RPMI8226 (cell line): Measurements from ENCODE around the gene SSU72.

Experiments
- DNase-seq: peaks from one replicate; pipeline ENCODE4 v3.0.0-alpha.2; 2015

The SSU72 gene

DNA sequence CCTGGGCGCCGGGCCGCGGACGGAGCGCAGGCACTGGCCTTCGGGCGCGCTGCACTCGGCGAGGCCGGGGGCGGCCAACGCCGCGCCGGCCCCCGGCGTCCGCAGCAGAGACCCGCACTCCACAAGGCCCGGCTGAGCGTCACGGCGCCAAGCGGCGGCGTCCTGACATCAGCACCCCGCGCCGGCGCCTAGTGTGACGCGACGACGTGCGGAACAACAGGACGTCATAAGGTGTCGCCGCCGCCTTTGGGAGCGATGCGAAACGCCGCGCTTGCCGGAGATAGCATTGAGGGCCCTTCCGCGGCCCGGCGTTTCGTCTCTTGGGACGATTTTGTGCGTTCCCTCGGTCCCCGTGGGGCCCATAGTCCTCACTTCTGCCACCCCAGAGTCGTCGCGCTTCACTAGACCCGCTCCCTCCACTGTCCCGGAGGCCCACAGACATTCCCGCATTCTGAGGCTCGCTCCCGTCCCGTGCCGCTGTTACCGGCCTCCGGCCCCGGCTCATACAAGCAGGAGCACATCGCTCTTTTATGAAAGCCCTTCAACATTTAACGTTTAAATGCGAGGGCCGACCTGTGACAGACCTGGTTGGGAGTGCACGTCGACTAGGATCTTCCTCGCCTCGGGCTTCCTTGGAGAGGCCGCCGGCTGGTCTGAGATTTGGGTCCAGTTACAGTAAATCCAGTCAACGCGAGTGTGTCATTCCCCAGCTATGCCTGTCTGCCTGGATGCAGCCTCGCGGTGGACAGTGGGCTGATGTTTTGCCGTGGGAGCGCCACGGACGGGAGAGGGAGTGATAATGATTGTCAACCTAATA is at the start of gene SSU72:
Gene SSU72 (minus strand): TSS at position 143 of the 817 bp plus-strand sequence. CDS start 306 bp downstream, outside the sequence.
- DNase-seq = peak; percentile 98

DNA sequence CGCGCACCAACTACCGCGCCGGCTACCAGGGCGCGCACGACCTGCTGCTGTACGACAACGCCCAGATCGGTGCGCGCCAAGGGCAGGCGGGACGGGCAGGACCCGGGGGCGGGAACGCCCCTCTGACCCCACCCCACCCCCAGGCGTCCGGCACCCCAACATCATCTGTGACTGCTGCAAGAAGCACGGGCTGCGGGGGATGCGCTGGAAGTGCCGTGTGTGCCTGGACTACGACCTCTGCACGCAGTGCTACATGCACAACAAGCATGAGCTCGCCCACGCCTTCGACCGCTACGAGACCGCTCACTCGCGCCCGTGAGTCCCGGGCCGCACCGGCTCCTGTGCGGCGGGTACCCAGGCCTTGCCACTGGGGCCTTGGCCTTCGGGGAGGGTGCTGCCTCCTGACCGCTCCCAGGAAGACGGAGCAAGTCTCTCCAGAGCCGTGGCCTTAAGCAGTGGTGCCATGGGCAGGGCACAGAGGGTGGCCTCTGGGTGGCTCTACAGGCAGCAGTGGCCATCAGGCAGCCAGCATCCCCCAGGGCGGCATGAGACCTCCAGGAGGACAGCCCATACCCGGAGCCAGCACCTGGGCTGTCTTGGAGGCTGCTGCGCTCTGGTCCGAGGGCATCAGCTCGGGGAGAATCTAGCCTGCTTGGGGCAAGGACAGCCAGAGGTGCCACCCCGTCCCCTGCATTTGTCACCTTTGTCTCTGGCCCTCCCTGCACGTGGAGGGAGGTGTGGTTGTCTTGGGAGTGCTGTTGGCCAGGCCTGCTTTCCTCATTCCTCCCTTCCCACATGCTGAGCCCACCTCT is 49.2 kb upstream of the SSU72 start:
- DNase-seq = no peak

DNA sequence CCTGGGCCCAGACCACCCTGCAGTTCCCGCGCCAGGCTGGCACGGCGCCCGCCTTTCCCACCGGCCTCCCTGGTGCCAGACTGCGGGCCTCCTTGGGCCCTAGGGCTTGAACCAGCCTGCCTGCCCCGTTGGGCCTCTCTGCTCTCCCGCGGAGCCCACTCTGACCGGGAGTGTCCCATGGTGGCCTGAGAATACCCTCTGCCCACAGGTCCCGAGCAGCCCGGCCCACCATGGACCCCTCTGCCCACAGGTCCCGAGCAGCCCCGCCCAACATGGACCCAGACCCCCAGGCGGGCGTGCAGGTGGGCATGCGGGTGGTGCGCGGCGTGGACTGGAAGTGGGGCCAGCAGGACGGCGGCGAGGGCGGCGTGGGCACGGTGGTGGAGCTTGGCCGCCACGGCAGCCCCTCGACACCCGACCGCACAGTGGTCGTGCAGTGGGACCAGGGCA is 48.5 kb upstream of the SSU72 start:
- no peak for DNase-seq

DNA sequence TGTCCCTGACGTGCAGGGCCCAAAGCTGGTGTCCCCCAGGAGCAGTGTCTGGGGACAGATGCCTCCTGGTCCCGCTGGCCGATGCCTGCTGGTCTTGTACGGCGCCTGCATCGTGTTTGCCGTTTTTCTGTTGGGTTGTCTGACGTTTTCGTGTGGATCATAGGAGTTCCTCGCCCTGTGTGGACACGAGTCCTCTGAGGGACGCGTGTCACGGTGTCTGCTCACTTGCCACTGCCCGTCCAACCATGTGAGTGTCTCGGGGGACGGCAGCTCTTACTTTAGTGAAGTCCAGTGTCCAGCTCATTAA is 48.1 kb upstream of the SSU72 start:
- no peak for DNase-seq

DNA sequence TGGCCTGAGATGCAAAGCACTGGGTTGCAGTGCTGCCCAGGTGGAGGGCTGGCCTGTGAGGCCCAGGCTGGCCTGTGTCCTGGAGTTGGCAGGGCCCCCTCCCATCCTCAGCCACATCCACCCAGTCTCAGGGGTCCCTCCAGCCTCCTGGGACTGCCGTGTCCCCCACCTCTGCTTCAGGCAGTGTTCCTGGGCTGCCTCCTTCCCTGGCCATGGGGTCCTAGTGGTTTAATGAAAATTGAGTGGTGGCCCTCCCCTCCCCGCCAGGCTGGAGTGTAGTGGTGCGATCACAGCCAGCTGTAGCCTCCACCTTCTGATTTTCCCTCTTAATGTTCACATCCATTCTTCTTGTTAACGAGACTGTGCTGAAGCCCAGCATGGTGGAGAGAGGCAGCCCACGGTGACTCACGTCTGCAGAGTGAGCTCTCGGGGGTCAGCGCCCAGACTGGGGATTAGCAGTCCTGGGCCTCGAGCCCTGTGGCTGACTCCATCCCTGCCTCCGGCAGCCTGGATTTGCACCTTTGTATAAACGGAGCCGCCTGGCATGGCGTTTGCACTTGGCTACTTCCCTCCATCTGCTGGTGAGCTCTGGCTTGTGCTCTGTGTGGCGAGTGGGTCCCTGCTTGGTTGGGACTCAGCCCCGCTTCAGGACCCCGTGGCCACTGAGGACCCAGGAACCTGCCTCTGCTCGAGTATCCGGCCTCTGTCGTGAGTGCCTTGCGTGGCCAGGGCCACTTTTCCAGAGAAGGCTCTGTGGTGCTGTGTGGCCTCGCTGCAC is 47.5 kb upstream of the SSU72 start:
- DNase-seq = no peak

DNA sequence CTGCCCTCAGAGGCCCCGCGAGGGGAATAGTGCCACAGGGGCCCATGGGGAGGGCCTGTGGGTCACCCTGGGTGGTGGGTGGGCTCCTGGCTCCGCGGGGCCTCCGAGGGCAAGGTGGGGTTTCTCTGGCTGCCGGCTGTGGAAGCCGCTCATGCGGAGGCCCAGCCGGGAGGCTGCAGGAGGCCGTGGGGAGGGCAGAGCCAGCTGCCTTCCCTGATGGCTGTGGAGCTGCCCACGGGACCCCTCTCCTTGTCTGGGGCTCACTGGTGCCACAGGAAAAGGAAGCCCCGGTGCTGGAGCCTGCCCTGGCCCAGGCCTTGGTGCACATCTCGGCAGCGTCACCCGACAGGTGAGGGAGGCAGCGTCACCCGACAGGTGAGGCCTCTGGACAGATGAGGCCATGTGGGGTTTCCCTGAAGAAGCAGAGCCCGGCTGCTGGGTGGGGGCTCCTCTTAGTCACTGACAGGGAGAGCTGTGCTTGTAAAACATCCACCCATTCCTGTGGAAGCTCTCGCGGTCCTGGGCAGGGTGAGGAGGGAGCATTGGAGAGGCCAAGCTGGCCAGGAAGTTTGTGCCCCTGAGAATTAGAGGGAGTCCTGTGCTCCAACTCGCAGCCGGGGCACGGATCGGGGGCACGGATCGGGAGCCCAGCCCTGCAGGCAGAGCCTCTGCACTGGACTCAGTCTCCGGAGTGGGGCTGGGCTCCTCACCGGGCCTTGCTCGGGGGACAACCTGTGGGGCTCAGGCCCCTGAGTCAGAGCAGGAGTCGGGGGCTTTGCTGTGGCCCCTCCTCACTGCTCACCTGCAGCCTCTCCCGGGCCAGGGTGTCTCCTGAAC is 46.7 kb upstream of the SSU72 start:
- DNase-seq = no peak

DNA sequence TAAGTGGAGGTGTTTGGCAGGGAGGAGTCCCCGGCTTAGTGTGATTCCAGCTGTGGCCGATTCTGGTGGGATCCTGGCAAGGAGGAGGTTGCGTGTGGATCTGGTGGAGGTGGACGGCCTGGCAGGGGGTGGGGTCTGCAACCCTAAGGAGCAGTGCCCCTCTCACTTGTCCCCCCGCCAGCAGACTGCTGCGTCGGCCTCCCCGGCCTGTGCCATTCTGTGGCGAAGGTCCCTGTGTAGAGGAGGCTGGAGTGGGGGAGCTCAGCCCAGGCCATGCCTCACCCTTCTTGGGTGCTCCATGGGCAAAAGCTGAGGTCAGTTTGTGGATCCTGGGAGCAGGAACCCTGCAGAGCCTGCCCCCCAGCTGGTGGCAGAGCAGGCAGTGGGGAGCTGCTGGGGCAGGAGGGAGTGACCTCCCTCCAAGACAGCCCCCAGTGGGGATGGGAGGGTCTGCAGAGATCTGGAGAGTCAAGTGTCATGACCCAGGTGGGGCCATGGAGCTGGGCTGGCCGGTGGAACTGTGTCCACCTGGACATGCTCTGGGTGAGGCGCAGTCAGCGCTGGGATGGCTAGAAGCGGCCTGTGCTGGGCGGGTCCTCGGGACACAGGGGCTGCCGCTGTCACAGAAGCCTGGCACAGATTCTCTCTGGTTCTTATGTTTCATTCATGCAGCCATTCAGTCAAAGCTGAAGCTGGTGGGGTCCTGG is 45.9 kb upstream of the SSU72 start:
- DNase-seq = no peak

DNA sequence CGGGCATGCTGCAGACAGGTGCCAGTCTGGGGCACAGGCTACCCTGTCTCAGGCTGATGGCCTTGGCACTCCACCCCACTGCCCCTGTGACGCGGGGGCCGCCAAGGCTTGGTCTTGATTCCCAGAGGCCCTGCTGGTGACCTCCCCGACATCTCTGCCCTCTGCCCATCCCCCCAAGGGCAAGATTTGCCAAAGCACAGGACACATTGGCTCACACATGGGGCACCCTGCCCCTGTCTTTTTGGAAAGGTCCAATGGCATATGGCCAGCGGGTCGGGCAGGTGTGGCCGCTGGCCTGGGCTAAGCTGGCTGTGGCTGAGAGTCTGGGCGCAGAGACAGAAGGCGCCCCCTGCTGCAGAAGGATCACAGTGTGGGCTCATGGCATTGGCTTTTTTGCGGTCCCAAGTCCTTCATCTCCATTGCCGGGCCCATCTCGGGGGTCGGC is 45.3 kb upstream of the SSU72 start:
- peak; percentile 48 for DNase-seq

DNA sequence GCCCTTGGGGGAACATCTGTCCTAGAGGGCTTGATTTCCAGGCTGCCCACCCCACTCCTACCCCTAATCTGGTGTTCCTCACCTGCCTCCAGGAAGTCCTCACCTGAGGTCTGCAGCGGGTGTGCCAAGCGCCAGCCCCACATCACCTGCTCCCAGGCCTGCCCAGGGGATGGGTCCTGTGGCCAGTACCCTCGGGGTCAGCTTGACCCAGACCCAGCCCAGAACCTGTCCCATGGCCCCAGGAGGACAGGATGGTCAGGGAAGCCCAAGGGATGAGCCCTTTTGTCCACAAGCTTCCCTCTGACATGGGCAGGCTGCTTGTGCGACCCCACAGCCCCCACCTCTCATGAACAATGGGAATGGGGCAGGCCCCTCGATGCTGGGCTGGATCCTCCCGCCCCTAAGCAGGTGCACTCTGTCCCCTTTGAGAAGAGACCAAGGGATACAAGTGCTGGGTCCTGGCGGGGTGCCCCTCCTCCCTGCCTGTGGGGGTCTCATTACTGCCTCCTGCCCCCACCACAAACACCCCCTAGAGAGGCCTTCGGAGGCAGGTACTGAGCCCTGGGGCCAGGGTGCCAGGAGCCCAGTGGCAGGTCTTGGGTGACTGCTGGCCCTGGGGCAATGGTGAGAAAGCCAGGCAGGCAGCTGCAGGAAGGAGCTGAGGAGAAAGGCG is 43.9 kb upstream of the SSU72 start:
- DNase-seq = no peak

DNA sequence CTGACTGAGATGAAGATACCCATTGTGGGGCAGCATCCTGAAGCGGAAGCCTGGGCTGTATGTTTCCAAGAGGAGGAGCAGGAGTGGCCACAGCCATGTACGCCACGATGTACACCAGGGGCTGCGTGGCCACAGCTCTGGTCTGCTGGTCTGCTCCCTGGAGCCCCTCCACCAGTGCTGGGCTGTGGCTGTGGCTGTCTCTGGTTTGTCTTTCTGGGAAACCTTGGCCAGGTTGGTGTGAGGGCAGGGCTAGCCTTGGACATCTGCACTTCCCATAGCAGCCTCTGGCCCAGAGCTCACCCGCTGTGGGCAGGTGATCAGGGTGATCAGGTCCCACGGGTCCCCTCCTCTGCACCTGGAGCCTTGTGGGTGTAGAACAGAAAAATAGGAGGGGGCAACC is 43.3 kb upstream of the SSU72 start:
- no peak for DNase-seq

DNA sequence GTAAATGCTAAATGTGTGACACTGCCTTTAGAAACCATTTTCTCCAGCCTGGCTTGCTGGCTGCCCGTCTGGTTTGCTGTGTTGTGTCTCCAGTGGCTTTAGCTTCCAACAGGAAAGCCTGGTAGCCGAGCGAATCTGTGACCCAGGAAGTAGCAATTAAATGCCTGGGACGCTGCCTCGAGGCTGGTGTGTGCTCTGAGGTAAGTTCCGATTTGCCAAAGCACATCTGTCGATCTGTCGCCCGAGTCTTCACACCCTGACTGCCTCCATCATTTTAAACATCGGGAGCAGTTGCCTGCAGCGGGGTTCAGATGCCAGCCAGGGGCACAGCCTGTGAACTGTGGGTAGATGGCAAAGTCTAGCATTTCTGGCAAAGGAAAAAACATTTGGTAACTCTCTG is 42.9 kb upstream of the SSU72 start:
- no peak for DNase-seq

DNA sequence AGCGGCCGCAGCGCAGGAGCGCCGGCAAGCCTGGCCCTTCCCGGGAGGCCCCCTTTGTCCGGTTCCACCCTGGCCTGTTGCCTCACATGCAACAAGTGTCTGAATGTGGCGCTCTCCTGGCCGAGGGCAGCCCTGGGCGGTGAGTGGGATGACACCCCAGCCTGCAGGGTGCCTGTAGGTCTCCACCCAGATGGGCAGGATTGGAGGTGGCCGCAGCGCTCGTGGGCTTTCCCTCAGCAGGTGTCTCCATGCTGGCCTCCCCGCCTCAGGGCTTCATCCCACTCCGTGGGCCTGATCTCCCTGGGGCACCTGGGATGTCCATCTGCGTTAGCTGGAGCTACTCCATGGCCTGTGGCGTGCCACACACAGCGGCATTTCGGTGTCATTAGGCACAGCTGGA is 42.2 kb upstream of the SSU72 start:
- DNase-seq = no peak

DNA sequence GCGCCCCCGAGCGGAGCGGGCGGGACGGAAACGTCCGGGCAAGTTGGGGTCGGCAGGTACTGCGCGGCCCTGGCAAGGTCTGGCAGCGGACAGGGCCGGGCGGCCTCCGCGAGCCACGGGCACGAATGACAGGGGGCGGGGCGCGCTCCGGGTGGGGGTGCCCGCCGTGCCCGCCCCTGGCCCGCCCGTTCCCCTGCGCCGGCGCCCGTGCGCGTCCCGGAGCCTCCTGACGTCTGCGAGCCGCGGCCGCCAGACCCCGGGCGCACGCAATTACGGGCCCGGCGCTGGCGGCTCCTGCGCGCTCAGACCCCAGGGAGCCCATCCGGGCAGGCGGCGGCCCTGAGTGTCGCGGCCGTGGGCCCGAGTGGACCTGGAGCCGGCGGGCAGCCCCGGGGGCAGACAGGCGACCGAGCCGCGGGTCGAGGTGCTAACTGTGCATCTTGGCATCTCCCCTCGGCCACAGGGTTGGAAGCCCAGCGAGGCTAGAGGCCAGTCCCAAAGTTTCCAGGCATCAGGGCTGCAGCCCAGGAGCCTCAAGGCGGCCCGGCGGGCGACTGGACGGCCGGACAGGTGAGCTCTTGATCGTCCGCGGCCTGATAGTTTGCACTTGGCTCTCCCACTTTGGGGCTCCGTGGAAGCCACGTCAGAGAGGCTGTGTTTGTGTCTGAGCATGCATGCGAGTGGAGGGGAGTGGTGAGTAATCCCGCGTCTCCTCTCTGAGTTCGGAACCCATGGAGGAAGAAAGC is 41.6 kb upstream of the SSU72 start:
- peak; percentile 72 for DNase-seq

DNA sequence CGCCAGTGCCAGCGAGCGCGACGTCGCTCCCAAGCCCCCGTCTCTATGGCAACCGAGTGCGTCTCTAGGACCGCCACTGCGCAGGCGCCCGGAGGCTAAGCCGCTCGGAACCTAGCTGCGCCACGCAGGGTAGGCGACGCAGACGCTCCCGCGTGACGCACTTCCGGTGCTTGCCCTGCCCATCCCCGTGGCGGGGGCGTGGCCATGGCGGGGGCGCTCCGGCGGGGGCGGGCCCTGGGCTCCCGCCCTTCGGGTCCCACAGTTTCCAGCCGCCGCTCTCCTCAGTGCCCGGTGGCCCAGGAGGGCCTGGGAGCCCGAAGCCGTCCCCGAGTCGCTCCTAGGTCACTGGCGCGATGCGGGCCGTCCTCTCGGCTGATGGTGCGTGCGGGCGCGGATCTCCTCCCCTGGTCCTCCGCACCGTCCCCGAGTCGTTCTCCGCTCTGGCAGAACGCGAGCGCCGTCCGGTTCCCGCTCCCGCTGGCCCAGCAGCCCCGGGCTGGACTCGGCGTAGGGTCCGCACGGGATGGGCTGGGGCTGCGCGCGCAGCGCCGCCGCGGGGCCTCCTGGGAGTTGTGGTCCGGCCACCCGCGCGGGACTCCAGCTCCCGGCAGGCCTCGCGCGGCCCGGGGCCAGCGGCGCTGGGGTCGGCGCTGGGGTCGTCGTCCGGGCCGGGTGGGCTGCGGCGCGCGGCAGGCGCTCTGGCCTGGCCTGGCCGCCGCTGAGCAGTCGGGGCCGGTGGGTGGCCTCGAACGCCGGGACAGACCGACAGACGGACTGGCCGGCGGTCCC is 40.8 kb upstream of the SSU72 start, which contains the start of gene MIB2:
Gene MIB2 (plus strand): TSS at position 245 of the 789 bp plus-strand sequence. CDS start 7,953 bp downstream, outside the sequence.
- peak; percentile 100 for DNase-seq

DNA sequence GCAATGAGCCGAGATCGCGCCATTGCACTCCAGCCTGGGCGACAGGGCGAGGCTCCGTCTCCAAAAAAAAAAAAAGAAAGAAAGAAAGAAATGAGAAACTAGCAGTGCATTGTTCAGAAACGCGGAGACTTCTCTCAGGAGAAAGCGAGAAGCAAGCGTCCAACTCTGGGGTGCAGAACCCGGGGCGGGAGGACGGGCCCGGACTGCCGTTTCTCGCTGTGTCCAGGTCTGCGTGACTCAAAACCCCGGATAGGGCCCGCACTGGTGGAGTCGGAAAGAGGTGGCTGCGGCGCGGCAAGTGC is 40.2 kb upstream of the SSU72 start:
- DNase-seq = no peak

DNA sequence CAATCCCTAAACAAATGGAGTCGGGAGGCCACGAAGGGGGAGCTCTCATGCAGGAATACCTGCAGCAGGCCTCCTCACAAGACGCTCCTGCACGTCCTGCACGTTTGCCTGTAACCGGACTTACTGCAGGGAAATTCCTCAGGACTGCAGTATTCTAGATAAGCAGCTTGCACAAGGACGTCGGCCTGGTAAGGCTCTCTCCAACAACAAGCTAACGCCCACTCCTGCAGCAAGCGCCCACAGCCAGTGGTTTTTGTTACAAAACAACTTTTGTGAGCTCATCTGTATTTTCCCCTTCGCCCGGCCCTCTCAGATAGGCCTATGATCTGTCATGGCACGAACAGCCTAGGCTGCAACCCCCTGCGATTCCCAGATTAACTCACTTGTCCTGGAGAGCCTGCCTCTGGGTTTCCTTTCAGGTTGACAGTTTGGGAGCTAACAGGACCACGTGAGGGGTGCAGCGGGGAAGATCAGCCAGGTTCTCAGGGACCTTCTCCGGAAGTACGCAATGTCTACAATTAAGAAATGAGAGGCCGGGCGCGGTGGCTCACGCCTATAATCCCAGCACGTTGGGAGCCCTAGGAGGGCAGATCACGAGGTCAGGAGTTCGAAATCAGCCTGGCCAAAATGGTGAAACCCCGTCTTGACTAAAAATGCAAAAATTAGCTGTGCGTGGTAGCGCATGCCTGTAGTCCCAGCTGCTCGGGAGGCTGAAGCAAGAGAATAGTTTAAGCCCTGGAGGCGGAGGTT is 39.7 kb upstream of the SSU72 start:
- DNase-seq = peak; percentile 73

DNA sequence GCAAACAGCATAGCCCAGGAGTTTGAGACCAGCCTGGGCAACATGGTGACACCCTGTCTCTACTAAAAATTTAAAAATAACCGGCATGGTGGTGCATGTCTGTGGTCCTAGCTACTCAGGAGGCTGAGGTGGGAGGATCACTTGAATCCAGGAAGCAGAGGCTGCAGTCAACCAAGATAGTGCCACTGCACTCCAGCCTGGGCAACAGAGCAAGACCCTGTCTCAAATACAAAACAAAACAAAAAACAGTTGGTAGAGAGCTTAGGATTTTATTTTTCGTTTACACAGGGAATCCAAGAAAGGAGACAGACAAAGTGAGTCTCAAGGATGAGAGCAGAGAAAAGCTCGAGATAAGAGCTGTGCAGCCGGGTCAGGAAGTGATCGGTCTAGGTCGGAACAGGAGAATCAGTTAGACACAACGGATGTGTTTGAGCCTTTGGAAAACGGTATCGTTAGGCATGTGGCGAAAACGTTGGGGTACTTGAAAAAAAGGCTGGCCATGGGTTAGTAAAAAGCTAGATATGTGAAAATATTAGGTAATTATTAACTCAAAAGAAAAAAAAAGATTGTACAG is 38.9 kb upstream of the SSU72 start:
- no peak for DNase-seq

DNA sequence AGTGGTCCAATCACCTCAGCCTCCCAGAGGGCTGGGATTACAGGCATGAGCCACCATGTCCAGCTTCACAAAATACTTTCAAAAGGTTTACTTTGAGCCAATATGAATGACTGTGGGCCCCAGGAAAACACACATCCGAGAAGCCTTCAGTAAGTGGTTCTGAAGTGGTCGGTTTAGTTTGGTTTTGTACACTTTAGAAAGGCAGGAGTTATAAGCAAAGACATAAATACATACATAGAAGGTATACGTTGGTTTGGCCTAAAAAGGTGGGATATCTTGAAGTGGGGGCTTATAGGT is 37.4 kb upstream of the SSU72 start:
- DNase-seq = no peak

DNA sequence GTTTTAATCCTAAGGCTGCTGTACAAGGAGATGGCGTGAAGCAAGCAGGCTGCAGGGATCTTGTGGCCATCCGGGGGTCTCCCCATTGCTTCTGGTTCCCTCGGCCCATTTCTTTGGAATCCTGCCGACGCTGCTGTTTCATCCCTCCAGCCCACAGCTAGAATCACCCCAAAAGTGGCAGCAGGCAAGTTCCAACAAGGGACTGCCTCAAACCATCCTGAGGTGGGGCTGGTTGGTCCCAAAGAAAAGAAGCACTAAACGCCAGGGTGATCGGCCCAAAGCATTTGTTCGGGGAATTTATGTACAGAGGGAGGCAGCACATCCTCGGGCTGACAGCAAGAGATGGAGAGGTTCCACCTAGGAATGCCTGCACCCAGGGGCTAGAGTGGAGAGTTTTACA is 36.1 kb upstream of the SSU72 start:
- no peak for DNase-seq
